HepG2 (cell line): ENCODE data around the gene LIPA. TPM values are rescaled to one million over a fixed set of nuclear protein-coding genes. Genes with fewer than 3 reads are reported as not detected.

Experiments
- ELF1 ChIP-seq: sonication (generic); formaldehyde crosslinking; IDR thresholded peaks from 2 replicates; pipeline ENCODE4 v1.4.0; 2020; ENCODE audit warnings: missing genetic modification reagents
- KAT7 ChIP-seq: IDR thresholded peaks from 2 replicates; pipeline ENCODE4 v1.6.1; 2018; ENCODE audit warnings: borderline replicate concordance, missing compliant biosample characterization
- NFYC ChIP-seq: IDR thresholded peaks from 2 replicates; pipeline ENCODE4 v1.6.1; 2016; ENCODE audit warnings: missing genetic modification reagents, missing compliant biosample characterization
- NONO ChIP-seq, 2 experiments: fragments of 450-650 bp in 1 of 2; sonication (generic) in 1 of 2; formaldehyde crosslinking in 1 of 2; IDR thresholded peaks in 1 of 2; conservative IDR thresholded peaks in 1 of 2; 2 replicates each; pipeline versions ENCODE4 v1.6.1 to v1.8.0; 2017 to 2022; ENCODE audit warnings: mild to moderate bottlenecking in 1 of 2, missing genetic modification reagents in 1 of 2, moderate library complexity in 1 of 2
- ZFYVE20 ChIP-seq: sonication (generic); formaldehyde crosslinking; IDR thresholded peaks from 2 replicates; pipeline ENCODE4 v1.8.0; 2023; ENCODE audit warnings: low read depth, mild to moderate bottlenecking, moderate library complexity, missing genetic modification reagents, borderline replicate concordance
- ZNF891 ChIP-seq: sonication (generic); formaldehyde crosslinking; IDR thresholded peaks from 2 replicates; pipeline ENCODE4 v1.5.0; 2020; ENCODE audit warnings: mild to moderate bottlenecking, missing genetic modification reagents
- polyA plus RNA-seq, 8 experiments: library from polyadenylated mRNA; depleted of rRNA in 3 of 8; stranded (reverse) in 7 of 8; unstranded in 1 of 8; fragments of >200 nt; fragmentation: Illumina TruSeq in 4 of 8; extraction: Trizol in 4 of 8; gene quantifications; 2 replicates each; pipeline versions ENCODE4 v1.2.1 to v1.2.3, GENCODE V29; 2011 to 2016; ENCODE audit warnings: low read depth in 4 of 8, missing spikeins in 1 of 8, mixed read lengths in 1 of 8; ENCODE audit not compliant: insufficient read depth in 1 of 8
- total RNA-seq, 5 experiments: library from RNA; depleted of rRNA; stranded (reverse); fragments of >200 nt; fragmentation: Illumina TruSeq; extraction: Trizol; gene quantifications; 2 replicates each; pipeline ENCODE4 v1.2.3, GENCODE V29; 2016; ENCODE audit warnings: low read depth in 1 of 5
- TF ChIP-seq, protein P1 (sequence below): sonication (generic); formaldehyde crosslinking; IDR thresholded peaks from 2 replicates; pipeline ENCODE4 v1.9.0; 2021; ENCODE audit warnings: mild to moderate bottlenecking, missing genetic modification reagents
- TF ChIP-seq, protein P2 (sequence below): sonication (generic); formaldehyde crosslinking; conservative IDR thresholded peaks from 2 replicates; pipeline ENCODE4 v1.8.1; 2023; ENCODE audit warnings: missing genetic modification reagents
- TF ChIP-seq, protein P3 (sequence below): sonication (generic); formaldehyde crosslinking; IDR thresholded peaks from 2 replicates; pipeline ENCODE4 v1.4.0; 2020; ENCODE audit warnings: missing genetic modification reagents, mild to moderate bottlenecking, borderline replicate concordance
- TF ChIP-seq, protein P4 (sequence below): sonication (generic); formaldehyde crosslinking; IDR thresholded peaks from 2 replicates; pipeline ENCODE4 v1.8.1; 2023; ENCODE audit warnings: missing genetic modification reagents, mild to moderate bottlenecking, borderline replicate concordance
- TF ChIP-seq, protein P5 (sequence below): sonication (generic); formaldehyde crosslinking; conservative IDR thresholded peaks from 2 replicates; pipeline ENCODE4 v1.4.0; 2020; ENCODE audit warnings: mild to moderate bottlenecking, missing genetic modification reagents, moderate library complexity
- TF ChIP-seq, protein P6 (sequence below): IDR thresholded peaks from 2 replicates; pipeline ENCODE4 v1.6.1; 2016; ENCODE audit warnings: missing compliant biosample characterization, missing genetic modification reagents, borderline replicate concordance

The LIPA gene
- total and polyA plus RNA-seq, 2 of the 13 experiments (the other 11 are each of a cell fraction or from before 2014, with no cell fraction given), result 57.1 to 79.5 TPM

DNA sequence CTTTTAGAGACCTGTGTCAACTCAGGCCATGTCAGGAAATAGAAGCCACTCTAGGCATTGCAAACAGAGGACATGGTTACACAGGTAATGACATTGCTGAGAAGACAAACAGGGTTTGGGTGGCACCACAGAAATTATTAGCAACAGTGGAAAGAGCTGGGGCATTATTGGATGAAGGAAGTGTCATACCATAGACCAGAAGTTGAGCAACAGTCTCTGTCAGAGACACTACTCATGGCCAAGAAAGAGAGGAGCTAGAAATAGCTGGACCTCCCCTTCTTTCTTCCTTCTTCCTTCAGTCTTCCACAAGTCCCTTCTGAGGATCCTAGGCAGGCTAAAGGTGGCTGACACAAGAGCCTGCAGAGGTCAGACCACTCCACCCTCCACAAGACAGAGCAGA is 4.2 kb upstream of the LIPA start (continued):
- TF ChIP-seq, protein P1, sequence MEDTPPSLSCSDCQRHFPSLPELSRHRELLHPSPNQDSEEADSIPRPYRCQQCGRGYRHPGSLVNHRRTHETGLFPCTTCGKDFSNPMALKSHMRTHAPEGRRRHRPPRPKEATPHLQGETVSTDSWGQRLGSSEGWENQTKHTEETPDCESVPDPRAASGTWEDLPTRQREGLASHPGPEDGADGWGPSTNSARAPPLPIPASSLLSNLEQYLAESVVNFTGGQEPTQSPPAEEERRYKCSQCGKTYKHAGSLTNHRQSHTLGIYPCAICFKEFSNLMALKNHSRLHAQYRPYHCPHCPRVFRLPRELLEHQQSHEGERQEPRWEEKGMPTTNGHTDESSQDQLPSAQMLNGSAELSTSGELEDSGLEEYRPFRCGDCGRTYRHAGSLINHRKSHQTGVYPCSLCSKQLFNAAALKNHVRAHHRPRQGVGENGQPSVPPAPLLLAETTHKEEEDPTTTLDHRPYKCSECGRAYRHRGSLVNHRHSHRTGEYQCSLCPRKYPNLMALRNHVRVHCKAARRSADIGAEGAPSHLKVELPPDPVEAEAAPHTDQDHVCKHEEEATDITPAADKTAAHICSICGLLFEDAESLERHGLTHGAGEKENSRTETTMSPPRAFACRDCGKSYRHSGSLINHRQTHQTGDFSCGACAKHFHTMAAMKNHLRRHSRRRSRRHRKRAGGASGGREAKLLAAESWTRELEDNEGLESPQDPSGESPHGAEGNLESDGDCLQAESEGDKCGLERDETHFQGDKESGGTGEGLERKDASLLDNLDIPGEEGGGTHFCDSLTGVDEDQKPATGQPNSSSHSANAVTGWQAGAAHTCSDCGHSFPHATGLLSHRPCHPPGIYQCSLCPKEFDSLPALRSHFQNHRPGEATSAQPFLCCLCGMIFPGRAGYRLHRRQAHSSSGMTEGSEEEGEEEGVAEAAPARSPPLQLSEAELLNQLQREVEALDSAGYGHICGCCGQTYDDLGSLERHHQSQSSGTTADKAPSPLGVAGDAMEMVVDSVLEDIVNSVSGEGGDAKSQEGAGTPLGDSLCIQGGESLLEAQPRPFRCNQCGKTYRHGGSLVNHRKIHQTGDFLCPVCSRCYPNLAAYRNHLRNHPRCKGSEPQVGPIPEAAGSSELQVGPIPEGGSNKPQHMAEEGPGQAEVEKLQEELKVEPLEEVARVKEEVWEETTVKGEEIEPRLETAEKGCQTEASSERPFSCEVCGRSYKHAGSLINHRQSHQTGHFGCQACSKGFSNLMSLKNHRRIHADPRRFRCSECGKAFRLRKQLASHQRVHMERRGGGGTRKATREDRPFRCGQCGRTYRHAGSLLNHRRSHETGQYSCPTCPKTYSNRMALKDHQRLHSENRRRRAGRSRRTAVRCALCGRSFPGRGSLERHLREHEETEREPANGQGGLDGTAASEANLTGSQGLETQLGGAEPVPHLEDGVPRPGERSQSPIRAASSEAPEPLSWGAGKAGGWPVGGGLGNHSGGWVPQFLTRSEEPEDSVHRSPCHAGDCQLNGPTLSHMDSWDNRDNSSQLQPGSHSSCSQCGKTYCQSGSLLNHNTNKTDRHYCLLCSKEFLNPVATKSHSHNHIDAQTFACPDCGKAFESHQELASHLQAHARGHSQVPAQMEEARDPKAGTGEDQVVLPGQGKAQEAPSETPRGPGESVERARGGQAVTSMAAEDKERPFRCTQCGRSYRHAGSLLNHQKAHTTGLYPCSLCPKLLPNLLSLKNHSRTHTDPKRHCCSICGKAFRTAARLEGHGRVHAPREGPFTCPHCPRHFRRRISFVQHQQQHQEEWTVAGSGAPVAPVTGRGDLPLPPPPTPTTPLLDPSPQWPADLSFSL (CRISPR knock-in tag), result no peak
- TF ChIP-seq, protein P2, sequence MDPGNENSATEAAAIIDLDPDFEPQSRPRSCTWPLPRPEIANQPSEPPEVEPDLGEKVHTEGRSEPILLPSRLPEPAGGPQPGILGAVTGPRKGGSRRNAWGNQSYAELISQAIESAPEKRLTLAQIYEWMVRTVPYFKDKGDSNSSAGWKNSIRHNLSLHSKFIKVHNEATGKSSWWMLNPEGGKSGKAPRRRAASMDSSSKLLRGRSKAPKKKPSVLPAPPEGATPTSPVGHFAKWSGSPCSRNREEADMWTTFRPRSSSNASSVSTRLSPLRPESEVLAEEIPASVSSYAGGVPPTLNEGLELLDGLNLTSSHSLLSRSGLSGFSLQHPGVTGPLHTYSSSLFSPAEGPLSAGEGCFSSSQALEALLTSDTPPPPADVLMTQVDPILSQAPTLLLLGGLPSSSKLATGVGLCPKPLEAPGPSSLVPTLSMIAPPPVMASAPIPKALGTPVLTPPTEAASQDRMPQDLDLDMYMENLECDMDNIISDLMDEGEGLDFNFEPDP, result no peak
- TF ChIP-seq ELF1 (CRISPR knock-in tag) (no peak), ZNF891 (CRISPR knock-in tag) (no peak), KAT7 (no peak), NONO (IDR thresholded peaks at IDR 0.05) (no peak), NONO (CRISPR knock-in tag; conservative IDR thresholded peaks at IDR 0.05) (no peak), ZFYVE20 (CRISPR knock-in tag) (no peak), NFYC (CRISPR knock-in tag) (no peak)
- TF ChIP-seq, protein P3, sequence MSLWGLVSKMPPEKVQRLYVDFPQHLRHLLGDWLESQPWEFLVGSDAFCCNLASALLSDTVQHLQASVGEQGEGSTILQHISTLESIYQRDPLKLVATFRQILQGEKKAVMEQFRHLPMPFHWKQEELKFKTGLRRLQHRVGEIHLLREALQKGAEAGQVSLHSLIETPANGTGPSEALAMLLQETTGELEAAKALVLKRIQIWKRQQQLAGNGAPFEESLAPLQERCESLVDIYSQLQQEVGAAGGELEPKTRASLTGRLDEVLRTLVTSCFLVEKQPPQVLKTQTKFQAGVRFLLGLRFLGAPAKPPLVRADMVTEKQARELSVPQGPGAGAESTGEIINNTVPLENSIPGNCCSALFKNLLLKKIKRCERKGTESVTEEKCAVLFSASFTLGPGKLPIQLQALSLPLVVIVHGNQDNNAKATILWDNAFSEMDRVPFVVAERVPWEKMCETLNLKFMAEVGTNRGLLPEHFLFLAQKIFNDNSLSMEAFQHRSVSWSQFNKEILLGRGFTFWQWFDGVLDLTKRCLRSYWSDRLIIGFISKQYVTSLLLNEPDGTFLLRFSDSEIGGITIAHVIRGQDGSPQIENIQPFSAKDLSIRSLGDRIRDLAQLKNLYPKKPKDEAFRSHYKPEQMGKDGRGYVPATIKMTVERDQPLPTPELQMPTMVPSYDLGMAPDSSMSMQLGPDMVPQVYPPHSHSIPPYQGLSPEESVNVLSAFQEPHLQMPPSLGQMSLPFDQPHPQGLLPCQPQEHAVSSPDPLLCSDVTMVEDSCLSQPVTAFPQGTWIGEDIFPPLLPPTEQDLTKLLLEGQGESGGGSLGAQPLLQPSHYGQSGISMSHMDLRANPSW (CRISPR knock-in tag), result no peak
- TF ChIP-seq, protein P4, sequence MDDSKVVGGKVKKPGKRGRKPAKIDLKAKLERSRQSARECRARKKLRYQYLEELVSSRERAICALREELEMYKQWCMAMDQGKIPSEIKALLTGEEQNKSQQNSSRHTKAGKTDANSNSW (CRISPR knock-in tag), result no peak
- TF ChIP-seq, protein P5, sequence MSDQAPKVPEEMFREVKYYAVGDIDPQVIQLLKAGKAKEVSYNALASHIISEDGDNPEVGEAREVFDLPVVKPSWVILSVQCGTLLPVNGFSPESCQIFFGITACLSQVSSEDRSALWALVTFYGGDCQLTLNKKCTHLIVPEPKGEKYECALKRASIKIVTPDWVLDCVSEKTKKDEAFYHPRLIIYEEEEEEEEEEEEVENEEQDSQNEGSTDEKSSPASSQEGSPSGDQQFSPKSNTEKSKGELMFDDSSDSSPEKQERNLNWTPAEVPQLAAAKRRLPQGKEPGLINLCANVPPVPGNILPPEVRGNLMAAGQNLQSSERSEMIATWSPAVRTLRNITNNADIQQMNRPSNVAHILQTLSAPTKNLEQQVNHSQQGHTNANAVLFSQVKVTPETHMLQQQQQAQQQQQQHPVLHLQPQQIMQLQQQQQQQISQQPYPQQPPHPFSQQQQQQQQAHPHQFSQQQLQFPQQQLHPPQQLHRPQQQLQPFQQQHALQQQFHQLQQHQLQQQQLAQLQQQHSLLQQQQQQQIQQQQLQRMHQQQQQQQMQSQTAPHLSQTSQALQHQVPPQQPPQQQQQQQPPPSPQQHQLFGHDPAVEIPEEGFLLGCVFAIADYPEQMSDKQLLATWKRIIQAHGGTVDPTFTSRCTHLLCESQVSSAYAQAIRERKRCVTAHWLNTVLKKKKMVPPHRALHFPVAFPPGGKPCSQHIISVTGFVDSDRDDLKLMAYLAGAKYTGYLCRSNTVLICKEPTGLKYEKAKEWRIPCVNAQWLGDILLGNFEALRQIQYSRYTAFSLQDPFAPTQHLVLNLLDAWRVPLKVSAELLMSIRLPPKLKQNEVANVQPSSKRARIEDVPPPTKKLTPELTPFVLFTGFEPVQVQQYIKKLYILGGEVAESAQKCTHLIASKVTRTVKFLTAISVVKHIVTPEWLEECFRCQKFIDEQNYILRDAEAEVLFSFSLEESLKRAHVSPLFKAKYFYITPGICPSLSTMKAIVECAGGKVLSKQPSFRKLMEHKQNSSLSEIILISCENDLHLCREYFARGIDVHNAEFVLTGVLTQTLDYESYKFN (CRISPR knock-in tag), result no peak
- TF ChIP-seq, protein P6, sequence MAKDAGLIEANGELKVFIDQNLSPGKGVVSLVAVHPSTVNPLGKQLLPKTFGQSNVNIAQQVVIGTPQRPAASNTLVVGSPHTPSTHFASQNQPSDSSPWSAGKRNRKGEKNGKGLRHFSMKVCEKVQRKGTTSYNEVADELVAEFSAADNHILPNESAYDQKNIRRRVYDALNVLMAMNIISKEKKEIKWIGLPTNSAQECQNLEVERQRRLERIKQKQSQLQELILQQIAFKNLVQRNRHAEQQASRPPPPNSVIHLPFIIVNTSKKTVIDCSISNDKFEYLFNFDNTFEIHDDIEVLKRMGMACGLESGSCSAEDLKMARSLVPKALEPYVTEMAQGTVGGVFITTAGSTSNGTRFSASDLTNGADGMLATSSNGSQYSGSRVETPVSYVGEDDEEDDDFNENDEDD, result no peak
